Ishikawa (cell line): Measurements from ENCODE around the gene MAP3K2.

Experiments
- CEBPB ChIP-seq: IDR thresholded peaks from 2 replicates; pipeline ENCODE4 v1.6.1; 2012
- CREB1 ChIP-seq: IDR thresholded peaks from 2 replicates; pipeline ENCODE4 v1.6.1; 2012; ENCODE audit warnings: low read depth
- EP300 ChIP-seq: IDR thresholded peaks from 2 replicates; pipeline ENCODE4 v1.6.1; 2012; ENCODE audit warnings: borderline replicate concordance
- FOXM1 ChIP-seq: IDR thresholded peaks from 2 replicates; pipeline ENCODE4 v1.6.1; 2012; ENCODE audit warnings: low read depth, borderline replicate concordance
- RAD21 ChIP-seq: IDR thresholded peaks from 2 replicates; pipeline ENCODE4 v1.6.1; 2012; ENCODE audit warnings: low read depth
- TAF1 ChIP-seq: IDR thresholded peaks from 2 replicates; pipeline ENCODE4 v1.6.1; 2012; ENCODE audit warnings: low read depth, mild to moderate bottlenecking
- YY1 ChIP-seq: IDR thresholded peaks from 2 replicates; pipeline ENCODE4 v1.6.1; 2012; ENCODE audit warnings: low read depth
- TF ChIP-seq, protein P1 (sequence below): IDR thresholded peaks from 2 replicates; pipeline ENCODE4 v1.6.1; 2012; ENCODE audit warnings: low read depth, mild to moderate bottlenecking

DNA sequence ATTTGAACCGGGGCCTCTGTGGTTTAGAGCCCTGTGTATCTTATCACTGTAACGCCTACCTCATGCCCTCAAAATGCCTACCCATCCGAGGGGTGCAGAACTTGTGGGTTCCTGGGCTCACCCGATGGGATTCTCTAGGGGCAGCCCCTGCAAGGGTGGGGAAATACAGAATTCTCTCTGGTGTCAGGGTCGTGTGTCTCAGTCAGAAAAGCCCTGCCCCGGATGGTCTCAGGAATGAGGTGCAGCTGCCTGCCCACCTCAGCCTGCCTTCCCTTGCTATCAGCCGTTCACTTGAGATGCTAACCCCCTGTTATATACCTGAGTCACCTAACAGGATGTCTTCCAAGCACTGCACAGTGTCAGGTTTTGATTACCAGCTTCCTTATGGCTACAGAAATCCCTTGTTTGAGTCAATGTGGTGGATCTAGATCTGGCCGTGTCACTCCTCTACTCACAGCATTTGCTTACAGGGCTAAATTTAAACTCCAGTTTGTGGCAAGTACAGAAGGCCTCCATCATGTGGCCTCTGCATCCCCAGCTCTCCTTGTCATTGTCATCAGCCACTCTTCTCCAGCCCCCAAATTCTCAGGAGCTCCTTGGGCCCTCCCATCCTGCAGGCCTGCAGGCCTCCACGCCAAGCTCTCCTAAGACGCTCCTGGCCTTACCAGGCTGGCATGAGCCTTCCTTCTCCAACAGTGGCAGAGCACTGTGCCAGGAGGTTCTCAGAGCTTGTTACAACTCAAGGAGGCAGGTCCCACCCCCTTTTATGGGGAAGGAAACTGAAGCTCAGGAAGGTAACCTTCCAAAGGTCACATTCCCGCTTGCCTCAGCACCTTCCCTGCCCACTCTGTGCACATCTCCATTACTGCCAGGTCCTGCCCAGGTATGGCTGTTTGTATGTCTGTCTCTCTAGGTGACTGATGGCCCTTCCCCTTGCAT lies 14.3 kb upstream of the MAP3K2 start:
- TF ChIP-seq, protein P1, sequence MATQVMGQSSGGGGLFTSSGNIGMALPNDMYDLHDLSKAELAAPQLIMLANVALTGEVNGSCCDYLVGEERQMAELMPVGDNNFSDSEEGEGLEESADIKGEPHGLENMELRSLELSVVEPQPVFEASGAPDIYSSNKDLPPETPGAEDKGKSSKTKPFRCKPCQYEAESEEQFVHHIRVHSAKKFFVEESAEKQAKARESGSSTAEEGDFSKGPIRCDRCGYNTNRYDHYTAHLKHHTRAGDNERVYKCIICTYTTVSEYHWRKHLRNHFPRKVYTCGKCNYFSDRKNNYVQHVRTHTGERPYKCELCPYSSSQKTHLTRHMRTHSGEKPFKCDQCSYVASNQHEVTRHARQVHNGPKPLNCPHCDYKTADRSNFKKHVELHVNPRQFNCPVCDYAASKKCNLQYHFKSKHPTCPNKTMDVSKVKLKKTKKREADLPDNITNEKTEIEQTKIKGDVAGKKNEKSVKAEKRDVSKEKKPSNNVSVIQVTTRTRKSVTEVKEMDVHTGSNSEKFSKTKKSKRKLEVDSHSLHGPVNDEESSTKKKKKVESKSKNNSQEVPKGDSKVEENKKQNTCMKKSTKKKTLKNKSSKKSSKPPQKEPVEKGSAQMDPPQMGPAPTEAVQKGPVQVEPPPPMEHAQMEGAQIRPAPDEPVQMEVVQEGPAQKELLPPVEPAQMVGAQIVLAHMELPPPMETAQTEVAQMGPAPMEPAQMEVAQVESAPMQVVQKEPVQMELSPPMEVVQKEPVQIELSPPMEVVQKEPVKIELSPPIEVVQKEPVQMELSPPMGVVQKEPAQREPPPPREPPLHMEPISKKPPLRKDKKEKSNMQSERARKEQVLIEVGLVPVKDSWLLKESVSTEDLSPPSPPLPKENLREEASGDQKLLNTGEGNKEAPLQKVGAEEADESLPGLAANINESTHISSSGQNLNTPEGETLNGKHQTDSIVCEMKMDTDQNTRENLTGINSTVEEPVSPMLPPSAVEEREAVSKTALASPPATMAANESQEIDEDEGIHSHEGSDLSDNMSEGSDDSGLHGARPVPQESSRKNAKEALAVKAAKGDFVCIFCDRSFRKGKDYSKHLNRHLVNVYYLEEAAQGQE: no peak
- TF ChIP-seq CEBPB (no peak), CREB1 (no peak), YY1 (no peak), TAF1 (no peak), EP300 (no peak), RAD21 (no peak), FOXM1 (no peak)
